NB4 (cell line): ENCODE data around the gene ASXL2.
A peak's percentile ranks its signal among the peaks of the same experiment; 100 is the strongest.

Source experiments
- DNase-seq: peaks from one replicate; pipeline ENCODE4 v3.0.0; 2010; ENCODE audit warnings: low read depth
- H3K4me3 ChIP-seq: one replicate; pipeline ENCODE4 v1.5.1; 2011; ENCODE audit warnings: mild to moderate bottlenecking, low read depth, low read length, moderate library complexity
- CTCF ChIP-seq: IDR thresholded peaks from one replicate; pipeline ENCODE4 v1.5.1; 2012; ENCODE audit warnings: low read depth, low read length
- MAX ChIP-seq: IDR thresholded peaks from 2 replicates; pipeline ENCODE4 v1.6.1; 2011; ENCODE audit warnings: low read depth, low read length
- MYC ChIP-seq: IDR thresholded peaks from 2 replicates; pipeline ENCODE4 v1.6.1; 2011; ENCODE audit warnings: low read depth, low read length
- POLR2A ChIP-seq: IDR thresholded peaks from 2 replicates; pipeline ENCODE4 v1.6.1; 2011; ENCODE audit warnings: mild to moderate bottlenecking; ENCODE audit not compliant: insufficient read length; ENCODE audit errors: extremely low read depth

Gene ASXL2

GRCh38 chr2:25749676-25750075 lies 128.6 kb downstream of the ASXL2 start:
- H3K4me3 ChIP-seq: no peak overlapping the region
- TF ChIP-seq MAX: no peak
- no peak for TF ChIP-seq MYC
- no peak for TF ChIP-seq POLR2A
- no peak for TF ChIP-seq CTCF
- no peak for DNase-seq

- no peak for DNase-seq
- no peak overlapping the region for H3K4me3 ChIP-seq
- TF ChIP-seq MYC: no peak
- no peak for TF ChIP-seq MAX
- no peak for TF ChIP-seq CTCF
- TF ChIP-seq POLR2A: no peak
Observed at GRCh38 chr2:25744055-25744454, 134.2 kb downstream of the ASXL2 start.

- H3K4me3 ChIP-seq: peak overlapping the region; percentile 4
- TF ChIP-seq MYC (no peak), MAX (no peak; the same call in 1 of the 2 replicates), CTCF (no peak), POLR2A (no peak)
Observed at GRCh38 chr2:25743132-25743830, 135.0 kb downstream of the ASXL2 start.

GRCh38 chr2:25742501-25742900 lies 135.8 kb downstream of the ASXL2 start:
- TF ChIP-seq CTCF (no peak), MAX (no peak), POLR2A (no peak), MYC (no peak)
- no peak overlapping the region for H3K4me3 ChIP-seq
- peak; percentile 18 for DNase-seq

More at GRCh38 chr2:25743132-25743830, 135.0 kb downstream of the ASXL2 start:
- peak; percentile 95 for DNase-seq

- TF ChIP-seq MAX (no peak), MYC (no peak), POLR2A (no peak), CTCF (no peak)
- peak overlapping the region; percentile 23 for H3K4me3 ChIP-seq
- DNase-seq: peak; percentile 92
Observed at GRCh38 chr2:25740810-25741381, 137.4 kb downstream of the ASXL2 start.
